ENCODE measurements around the gene BUD31. TPM values are rescaled to one million over a fixed set of nuclear protein-coding genes. Genes with fewer than 3 reads are reported as not detected.

Gene BUD31
- total and polyA plus RNA-seq, 10 of the 15 experiments (the other 5 are each of a cell fraction or from before 2014, with no cell fraction given): 74.2 to 317 (median 130) TPM

DNA sequence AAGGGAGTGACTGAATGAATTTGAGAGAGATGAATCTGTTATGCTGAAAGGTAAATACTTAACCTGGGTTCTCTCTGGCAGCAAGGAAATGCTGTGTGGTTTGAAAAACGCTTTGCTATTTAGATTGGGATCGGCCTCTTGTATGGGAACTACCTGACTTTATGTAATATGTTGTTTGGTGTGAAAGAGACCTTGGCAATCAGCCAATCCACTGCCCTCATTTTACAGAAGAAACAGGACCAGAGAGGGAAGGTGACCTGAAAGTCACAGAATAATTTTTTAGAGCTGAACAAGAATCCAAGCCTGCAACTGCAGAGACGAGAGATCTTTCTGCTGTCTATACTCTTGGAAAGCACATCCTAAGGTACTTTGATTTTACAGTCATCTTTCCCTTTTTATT, 1.0 kb downstream of the BUD31 start:
- FAIRE-seq: no peak
- H3K4me2 ChIP-seq (ENCODE audit: control insufficient read depth, insufficient read depth): peak overlapping the region; percentile 58
- peaks cover 12% of the 10 kb centered on the region for H3K4me1 ChIP-seq (ENCODE audit: control insufficient read depth, insufficient read depth, low read length)
- peak overlapping the region; percentile 98 for H3K9ac ChIP-seq (ENCODE audit: control insufficient read depth, insufficient read depth, low read length)
- in situ Hi-C loops (cut with MboI) (no loop called here), intact Hi-C loops (cut with micrococcal nuclease; ENCODE audit: unreplicated experiment) (loop anchor here (2.0 to 5.0 kb wide), 2 partner anchors 29 to 38 kb away; partner anchors contain the start of gene ARPC1B)
- H3K4me3 ChIP-seq: peak overlapping the region; percentile 100
- WGBS (ENCODE audit: insufficient coverage, insufficient replicate concordance, low lambda C conversion rate, missing lambda C conversion rate): 2% methylated on average over 3 of the region's 3 CpGs
- H2AFZ ChIP-seq (ENCODE audit: control insufficient read depth, low read depth, low read length): no peak overlapping the region
- ChIA-PET RAD21 (ENCODE audit: unreplicated experiment) (interaction anchor here (1.3 to 2.7 kb wide), 4 partner anchors 28 to 45 kb away, joined by 7 to 8 read pairs (median 7); partner anchors contain the start of genes CPSF4 and PTCD1), CTCF (interaction anchor here (4.6 kb wide), 1 partner anchor 44 kb away, joined by 31 read pairs; no protein-coding TSS in a partner anchor), POLR2A (interaction anchor here (0.6 to 4.9 kb wide), 7 partner anchors 10 to 436 kb away, joined by 3 to 51 read pairs (median 5); partner anchors contain the start of gene ZNF394), SMC1A (ENCODE audit: uncharacterized antibody, unreplicated experiment) (interaction anchor here (0.7 to 3.2 kb wide), 2 partner anchors 30 to 50 kb away, joined by 3 to 20 read pairs; no protein-coding TSS in a partner anchor)
- H3K27me3 ChIP-seq (replicated peaks in 1 of 2; ENCODE audit: control insufficient read depth in 2 of 2, insufficient read depth in 2 of 2, low read length in 1 of 2): no peaks in the 10 kb centered on the region
- no peaks in the 10 kb centered on the region for H4K20me1 ChIP-seq (ENCODE audit: control insufficient read depth, insufficient read depth)
- H3K9me3 ChIP-seq (replicated peaks; ENCODE audit: control insufficient read depth, insufficient read depth, low read length): no peaks in the 10 kb centered on the region
- ATAC-seq: no peak
- no peak for DNase-seq (ENCODE audit: low read depth, low spot score)
- BruUV-seq (replicated peaks): no TSS peak
- TF ChIP-seq POLR2AphosphoS5 (IDR thresholded peaks at IDR 0.05; ENCODE audit: low read length) (no peak), IRF4 (IDR thresholded peaks at IDR 0.05; ENCODE audit: low read depth, low read length) (no peak), MEF2A (IDR thresholded peaks at IDR 0.05; ENCODE audit: insufficient read depth, low read depth, low read length) (no peak), NFYB (IDR thresholded peaks at IDR 0.05; ENCODE audit: insufficient read depth, low read depth, low read length) (no peak), RBBP5 (conservative IDR thresholded peaks at IDR 0.05) (no peak), CHD4 (IDR thresholded peaks at IDR 0.05) (no peak), NR2C2 (IDR thresholded peaks at IDR 0.05; ENCODE audit: borderline replicate concordance, control insufficient read depth, insufficient read length, low read depth) (no peak), HDAC6 (IDR thresholded peaks at IDR 0.05; ENCODE audit: unreplicated experiment) (no peak), BCL3 (IDR thresholded peaks at IDR 0.05; ENCODE audit: borderline replicate concordance, insufficient read depth, low read depth, low read length, poor library complexity, severe bottlenecking) (no peak), JUND (IDR thresholded peaks at IDR 0.05; ENCODE audit: low read depth, low read length) (no peak), NR2C1 (IDR thresholded peaks at IDR 0.05) (no peak), CEBPB (IDR thresholded peaks at IDR 0.05; ENCODE audit: borderline replicate concordance in 1 of 2, low read depth in 2 of 2, low read length in 2 of 2) (no peak)
- H3K36me3 ChIP-seq (ENCODE audit: control insufficient read depth in 2 of 2, insufficient read depth in 2 of 2, low read length in 1 of 2): peaks cover 6 to 19% of the 10 kb centered on the region in 2 experiments
- peaks cover 61% of the 10 kb centered on the region for H3K79me2 ChIP-seq (ENCODE audit: control insufficient read depth, insufficient read depth, low read length)
- H3K27ac ChIP-seq (ENCODE audit: control insufficient read depth, insufficient read depth): peak overlapping the region; percentile 99; the same call in 1 of the 2 replicates
